C4-2B (cell line): Measurements from ENCODE around the gene PLXNA2.

Source experiments
- H3K27ac ChIP-seq: fragments of 450-650 bp; 2 replicates; pipeline ENCODE4 v1.5.1; 2017
- ZFX ChIP-seq: fragments of 450-650 bp; IDR thresholded peaks from 2 replicates; pipeline ENCODE4 v1.6.1; 2017
- TF ChIP-seq, protein P1 (sequence below): fragments of 450-650 bp; conservative IDR thresholded peaks from 2 replicates; pipeline ENCODE4 v1.5.1; 2017; ENCODE audit warnings: mild to moderate bottlenecking

PLXNA2 gene

DNA sequence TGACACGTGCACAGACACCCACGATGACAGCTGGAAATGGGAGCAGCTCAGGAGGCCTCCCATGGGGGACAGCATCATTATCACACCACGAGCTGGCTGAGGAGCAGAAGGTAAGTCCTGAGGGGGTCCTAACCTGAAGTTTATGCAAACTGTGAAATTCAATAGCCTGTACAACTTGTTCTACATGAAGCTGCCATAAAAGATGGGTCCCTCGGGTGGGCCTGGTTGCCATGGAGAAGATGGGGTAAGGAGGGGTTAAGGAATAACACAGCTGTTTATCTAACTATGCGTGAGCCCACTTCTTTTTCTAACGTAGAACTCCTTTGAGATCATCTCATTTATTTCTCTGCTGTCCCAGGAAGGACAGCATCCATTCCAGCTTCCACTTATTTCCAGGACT lies 169.8 kb downstream of the PLXNA2 start:
- H3K27ac ChIP-seq: no peak overlapping the region
- TF ChIP-seq, protein P1, sequence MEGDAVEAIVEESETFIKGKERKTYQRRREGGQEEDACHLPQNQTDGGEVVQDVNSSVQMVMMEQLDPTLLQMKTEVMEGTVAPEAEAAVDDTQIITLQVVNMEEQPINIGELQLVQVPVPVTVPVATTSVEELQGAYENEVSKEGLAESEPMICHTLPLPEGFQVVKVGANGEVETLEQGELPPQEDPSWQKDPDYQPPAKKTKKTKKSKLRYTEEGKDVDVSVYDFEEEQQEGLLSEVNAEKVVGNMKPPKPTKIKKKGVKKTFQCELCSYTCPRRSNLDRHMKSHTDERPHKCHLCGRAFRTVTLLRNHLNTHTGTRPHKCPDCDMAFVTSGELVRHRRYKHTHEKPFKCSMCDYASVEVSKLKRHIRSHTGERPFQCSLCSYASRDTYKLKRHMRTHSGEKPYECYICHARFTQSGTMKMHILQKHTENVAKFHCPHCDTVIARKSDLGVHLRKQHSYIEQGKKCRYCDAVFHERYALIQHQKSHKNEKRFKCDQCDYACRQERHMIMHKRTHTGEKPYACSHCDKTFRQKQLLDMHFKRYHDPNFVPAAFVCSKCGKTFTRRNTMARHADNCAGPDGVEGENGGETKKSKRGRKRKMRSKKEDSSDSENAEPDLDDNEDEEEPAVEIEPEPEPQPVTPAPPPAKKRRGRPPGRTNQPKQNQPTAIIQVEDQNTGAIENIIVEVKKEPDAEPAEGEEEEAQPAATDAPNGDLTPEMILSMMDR: no peak
- TF ChIP-seq ZFX: no peak

DNA sequence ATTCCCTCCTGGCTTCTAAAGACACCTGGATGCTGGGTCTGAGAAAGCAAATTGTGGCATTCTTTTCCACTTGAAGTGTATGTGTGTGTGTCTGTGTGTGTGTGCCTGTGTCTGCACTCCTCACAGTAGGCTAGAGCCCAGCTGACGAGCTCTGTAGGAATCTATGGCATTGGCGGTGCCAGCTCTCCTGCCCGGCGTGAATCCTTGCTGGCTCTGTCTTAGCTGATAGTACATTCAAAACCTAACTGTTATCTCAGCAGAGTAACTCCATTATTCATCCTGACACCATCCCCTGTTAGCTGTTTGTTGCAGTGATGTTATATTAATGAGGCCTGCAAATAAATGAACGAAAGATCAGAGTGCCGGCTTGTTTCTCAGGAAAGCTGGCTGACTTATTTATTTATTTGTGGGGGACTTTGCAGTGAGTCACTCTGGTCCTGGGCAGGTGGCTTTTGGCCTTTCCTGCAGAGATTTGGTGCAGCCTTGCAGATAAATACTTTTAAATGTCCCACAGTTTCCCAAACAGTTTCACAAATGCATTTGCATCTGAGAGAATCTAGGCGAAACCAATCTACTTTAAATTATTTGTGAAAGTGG lies 172.7 kb downstream of the PLXNA2 start:
- TF ChIP-seq ZFX: no peak
- TF ChIP-seq, protein P1: no peak
- H3K27ac ChIP-seq: no peak overlapping the region

DNA sequence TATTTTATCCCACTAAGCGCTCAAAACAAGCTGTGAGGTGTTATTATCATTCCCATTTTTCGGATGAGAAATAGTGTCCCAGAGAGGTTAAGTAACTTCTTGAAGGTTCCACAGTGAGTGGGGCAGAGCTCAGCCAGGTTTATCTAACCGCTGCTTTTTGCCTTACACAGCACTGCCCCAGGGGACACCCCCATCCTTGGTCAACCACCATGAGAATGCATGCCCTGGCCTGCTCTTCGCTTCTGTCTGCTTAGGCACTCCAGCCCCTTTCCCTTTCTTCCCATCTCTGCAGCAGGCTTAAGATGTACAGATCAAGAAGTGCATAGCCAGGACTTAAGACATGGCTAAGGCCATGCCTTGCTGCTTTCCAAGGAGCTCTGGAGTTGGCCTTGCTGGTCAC lies 174.3 kb downstream of the PLXNA2 start:
- no peak for TF ChIP-seq ZFX
- TF ChIP-seq, protein P1: no peak
- H3K27ac ChIP-seq: no peak overlapping the region

- no peak overlapping the region; the same call in 1 of the 2 replicates for H3K27ac ChIP-seq
- no peak for TF ChIP-seq ZFX
- TF ChIP-seq, protein P1: no peak
These were observed 174.9 kb downstream of the PLXNA2 start for GRCh38 chr1:208069317-208069716.

GRCh38 chr1:208068908-208069307 lies 175.3 kb downstream of the PLXNA2 start:
- TF ChIP-seq ZFX: no peak
- TF ChIP-seq, protein P1: no peak
- H3K27ac ChIP-seq: no peak overlapping the region; the same call in 1 of the 2 replicates

DNA sequence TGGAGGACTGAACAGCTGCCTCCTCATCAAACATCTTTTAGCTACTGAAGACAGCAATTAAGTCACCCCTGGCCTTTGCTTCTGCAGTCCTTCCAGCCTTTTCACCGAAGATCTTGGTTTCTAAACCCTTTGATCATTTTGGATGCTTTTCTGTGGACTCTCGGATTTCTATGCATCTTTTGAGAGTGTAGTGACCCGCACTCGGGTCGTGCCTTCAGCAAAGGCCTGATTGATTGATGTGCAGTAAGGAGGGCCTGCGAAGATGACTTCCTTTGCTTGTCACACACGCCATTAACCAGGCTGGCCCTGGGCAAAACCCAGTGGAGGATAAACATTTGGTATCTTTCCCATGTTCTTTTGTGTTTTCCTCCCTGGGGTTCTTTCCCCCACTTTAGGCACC lies 175.8 kb downstream of the PLXNA2 start:
- H3K27ac ChIP-seq: no peak overlapping the region
- TF ChIP-seq, protein P1: no peak

GRCh38 chr1:208066583-208066982 lies 177.6 kb downstream of the PLXNA2 start:
- TF ChIP-seq ZFX: no peak
- TF ChIP-seq, protein P1: no peak

More at GRCh38 chr1:208066583-208066982, 177.6 kb downstream of the PLXNA2 start:
- H3K27ac ChIP-seq: no peak overlapping the region
